CD4-positive, alpha-beta T cell treated with Interleukin-17A for 1 hour (primary cell): ENCODE data around the gene CCDC15.

Experiments used
- DNase-seq: peaks from one replicate; pipeline ENCODE4 v3.0.0-alpha.2; 2020

The CCDC15 gene

GRCh38 chr11:124953753-124954589 lies at the start of gene CCDC15:
CCDC15 (plus strand) TSS chr11:124954202; CDS start chr11:124954733, 531 bp downstream.
- DNase-seq: peak; percentile 95

DNA sequence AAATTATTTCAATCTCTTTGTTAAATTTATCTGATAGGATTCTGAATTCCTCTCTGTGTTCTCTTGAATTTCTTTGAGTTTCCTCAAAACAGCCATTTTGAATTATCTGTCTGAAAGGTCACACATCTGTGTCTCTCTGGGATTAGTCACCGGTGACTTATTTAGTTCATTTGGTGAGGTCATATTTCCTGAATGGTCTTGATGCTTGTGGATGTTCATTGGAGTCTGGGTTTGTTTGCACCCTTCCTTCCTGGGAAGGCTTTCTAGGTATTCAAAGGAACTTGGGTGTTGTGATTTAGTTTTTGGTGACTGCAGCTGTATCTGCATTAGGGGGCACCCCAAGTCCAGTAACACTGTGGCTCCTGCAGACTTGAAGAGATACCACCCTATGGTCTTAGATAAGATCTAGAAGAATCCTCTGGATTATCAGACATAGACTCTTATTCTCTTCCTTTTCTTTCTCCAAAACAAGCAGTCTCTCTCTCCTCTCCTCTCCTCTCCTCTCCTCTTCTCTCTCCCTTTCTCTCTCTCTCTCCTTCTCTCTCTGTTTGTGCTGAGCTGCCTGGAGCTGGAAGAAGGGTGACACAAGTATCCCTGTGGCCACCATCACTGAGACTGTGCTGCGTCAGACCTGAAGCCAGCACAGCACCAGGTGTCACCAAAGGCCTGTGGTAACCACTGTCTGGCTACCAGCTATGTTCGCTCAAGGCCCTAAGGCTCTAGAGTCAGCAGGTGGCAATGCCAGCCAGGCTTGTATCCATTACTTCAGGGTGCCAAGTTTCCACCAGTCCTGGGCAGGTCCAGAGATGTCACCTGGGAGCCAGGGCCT lies 38.2 kb upstream of the CCDC15 start:
- no peak for DNase-seq

GRCh38 chr11:124916370-124916710 lies 37.7 kb upstream of the CCDC15 start:
- no peak for DNase-seq

DNA sequence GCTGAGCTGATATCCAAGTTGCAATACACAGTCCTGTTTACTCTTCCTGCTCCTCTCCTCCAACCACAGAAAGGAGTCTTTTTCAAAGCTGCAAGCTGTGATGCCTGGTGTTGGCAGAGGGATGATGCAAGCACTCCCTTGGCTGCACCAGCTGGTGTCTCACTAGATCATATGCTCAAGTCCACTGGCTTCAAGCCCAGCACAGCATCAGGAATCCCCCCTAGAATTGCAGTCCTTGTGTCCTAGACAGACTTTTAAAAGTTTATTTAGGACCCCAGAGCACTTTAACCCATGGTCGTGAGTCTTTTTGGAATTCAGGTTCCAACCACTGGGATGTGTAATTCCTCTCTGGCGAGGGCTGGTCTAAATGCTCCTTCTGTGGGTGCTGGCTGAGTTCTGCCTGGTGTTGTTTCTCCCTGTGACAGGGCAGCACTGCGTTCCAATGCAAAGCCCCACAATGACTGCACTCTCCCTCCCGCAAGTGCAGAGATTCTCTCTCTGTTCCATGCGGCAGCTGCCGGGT lies 36.8 kb upstream of the CCDC15 start:
- no peak for DNase-seq

DNA sequence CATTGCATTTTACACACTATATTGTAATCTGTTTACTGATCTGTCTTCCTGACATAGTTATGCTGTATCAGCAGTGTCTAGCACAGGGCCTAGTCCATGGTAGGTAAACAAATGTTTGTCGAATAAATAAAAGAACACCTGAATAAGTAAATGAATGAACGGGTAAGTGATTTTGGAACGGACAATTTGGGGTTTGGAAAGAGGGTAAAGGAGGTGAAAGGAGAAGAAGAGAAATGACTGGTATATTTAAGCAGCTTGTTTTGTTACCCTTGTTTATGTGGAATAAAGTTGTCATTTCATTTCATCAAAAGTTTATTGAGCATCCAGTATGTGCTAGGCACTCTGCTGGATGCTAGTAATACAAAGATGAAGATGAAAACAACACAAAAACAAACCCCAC lies 35.1 kb upstream of the CCDC15 start, which contains the start of gene HEPN1:
TSS of gene HEPN1 (plus strand) at position 301 of the 400 bp plus-strand sequence.
- DNase-seq: no peak

DNA sequence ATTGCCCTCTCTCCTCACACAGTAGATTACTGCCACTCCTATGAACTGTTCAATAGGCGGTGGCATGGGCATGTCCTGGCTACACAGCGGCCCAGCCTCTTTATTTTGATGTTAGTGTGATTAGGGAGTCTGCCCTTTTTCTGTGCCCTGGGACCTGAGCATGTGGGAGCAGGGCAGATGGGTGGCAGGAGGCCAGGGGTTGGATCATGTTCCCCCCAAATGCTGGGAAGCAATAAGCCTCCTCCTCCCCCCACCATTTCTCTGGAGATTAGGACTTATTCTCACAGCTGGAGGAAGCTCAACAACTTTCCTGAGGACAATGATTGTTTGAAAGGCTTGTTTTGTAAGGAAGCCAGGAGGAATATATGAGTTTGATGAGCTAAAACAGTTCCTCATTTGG lies 34.1 kb upstream of the CCDC15 start:
- no peak for DNase-seq

GRCh38 chr11:124920356-124920755 lies 33.6 kb upstream of the CCDC15 start:
- no peak for DNase-seq

DNA sequence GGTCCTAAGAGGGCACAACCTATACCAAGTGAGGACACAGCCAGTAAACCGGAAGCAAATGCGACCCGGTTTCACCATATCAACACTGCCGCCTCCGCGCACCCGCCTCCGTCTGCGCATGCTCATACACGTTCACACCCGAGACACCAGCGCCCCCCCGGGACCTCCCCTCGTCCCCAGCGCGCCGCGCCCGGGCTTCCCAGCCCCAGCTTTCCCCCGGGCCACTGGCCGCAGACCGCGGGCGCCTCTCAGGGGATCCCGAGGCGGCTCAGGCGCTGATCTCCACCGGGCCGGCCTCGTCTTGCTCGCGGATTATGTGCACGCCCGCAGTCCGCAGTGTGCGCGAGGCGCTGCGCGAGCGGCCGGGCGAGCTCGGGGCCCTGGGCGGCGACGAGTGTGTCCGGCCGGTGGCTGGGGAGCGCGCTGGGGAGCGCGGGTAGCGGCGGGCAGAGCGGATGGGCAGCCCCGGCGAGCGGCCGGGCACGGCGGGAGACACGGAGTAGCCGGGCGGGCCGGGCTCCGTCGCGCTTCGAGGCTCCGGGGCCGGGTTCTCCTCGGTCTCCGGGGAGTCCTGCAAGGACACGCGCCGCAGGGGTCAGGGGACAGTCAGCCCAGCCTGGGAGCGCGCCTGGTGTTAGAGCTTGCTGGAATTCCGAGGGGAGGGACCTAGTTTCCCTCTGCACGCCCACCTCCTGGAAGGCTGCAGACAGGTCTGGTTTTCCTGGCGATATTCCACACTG lies 33.0 kb upstream of the CCDC15 start:
- peak; percentile 86 for DNase-seq

GRCh38 chr11:124922831-124923230 lies 31.2 kb upstream of the CCDC15 start:
- no peak for DNase-seq

GRCh38 chr11:124923296-124923695 lies 30.7 kb upstream of the CCDC15 start:
- no peak for DNase-seq

DNA sequence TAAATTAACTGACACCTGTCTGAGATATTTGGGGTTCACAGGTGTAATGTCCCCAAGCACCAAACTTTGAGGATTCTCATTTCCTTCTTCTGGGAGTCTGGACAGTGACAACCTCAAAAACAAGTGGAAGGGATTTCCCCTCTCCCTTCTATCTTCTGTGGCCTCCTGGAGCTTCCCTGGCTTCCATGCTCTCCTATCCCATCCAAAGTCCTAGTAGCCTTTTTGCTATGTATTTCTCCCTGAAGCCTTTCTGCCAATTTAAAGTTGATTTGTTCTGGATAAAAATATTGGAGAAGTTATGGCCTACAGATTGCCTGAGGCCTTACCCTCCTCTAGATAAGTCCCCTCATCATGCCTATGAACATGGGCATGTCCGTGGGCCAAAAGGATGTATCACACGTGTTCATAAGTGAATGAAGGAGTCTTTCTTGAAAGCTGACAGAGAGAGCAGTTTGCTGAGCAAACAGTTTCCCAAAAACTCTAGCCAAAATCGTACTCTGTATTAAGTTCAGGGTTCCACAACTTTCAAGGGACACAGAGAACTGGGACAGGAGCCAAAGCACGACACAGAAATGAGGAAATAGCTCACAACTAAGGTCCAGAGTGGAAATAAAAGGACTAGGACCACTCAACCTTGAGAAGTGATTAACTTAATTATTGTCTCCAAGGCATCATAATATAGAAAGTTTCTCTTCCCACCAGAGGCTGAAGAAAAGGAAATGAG lies 24.9 kb upstream of the CCDC15 start:
- DNase-seq: no peak

DNA sequence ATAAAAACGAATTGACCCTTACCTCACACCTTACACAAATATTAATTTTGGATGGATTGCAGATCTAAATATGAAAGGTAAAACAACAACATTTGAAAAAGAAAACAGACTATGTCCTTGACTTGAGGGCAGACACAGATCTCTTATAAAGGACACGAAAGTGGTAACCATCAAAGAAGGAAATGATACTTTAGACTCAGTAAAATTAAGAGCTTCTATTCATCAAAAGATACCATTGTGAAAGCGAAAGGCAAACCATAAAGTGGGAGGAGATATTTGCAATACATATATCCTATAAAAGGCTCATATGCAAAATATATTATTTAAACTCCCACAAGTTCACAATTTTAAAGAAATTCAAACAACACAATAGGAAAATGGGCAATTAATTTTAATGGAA lies 23.2 kb upstream of the CCDC15 start:
- DNase-seq: no peak

DNA sequence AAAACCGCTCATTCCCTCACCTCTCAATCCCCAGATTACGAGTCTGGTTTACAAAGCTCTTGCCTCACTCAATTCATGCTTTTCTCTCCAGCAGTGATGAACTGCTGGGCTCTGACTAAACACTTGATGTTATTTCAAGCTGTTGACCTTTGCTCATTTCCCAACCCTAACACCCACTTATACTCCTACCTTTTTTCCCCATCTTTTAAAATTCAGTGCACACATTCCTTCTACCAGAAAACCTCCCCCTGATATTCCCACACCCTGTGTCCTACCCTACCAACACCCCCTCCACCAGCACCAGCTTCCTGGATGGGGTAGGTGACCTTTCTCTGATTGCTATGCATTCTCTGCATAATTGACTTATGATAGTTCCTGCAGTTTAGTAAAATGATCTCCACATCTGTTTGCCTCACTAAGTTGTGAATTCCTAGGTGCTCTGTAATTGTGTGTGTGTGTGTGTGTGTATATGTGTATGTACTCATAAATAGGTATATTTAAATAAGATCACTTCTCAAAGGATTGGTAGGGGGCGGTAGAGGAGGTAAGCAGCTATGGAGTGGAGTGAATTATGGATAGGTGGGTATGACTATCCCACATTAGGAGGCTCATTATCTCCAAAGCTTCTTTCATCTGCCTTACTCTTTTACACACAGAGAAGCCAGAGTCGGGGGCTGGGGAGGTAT lies 19.0 kb upstream of the CCDC15 start:
- no peak for DNase-seq

GRCh38 chr11:124935548-124936514 lies 18.2 kb upstream of the CCDC15 start, which contains the start of gene HEPACAM:
HEPACAM (minus strand) TSS chr11:124936047; CDS start chr11:124936006, 41 bp downstream.
- DNase-seq: no peak

DNA sequence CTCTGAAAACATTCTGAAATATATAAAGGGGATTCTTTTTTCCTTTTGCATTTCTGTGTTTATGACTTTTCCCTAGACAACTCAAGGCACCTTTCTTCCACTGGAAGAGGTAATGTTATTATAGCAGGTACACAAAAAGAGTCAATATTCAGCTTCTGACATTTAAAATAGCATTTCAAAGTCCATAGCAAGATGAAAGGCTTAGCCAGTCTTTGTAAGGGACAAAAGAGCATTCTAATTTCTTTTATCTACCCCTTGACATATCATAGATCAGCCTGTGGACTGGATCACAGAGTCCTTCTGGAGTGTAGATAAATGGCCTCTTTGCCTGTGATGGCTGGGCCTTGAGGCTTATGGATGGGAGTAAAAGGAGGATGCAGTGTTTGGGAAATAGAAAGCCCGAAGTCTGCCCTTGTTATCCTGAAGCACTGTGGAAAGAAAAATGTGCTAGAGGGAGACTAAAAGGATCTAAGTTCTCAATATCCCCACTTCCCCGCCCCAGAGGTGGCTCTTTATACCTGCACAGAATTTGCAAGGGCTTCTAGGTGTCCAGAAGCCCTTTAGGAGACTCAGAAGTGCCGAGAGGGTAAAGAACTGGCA lies 16.6 kb upstream of the CCDC15 start:
- no peak for DNase-seq

- no peak for DNase-seq
Observed at GRCh38 chr11:124938206-124938765, 15.7 kb upstream of the CCDC15 start.

DNA sequence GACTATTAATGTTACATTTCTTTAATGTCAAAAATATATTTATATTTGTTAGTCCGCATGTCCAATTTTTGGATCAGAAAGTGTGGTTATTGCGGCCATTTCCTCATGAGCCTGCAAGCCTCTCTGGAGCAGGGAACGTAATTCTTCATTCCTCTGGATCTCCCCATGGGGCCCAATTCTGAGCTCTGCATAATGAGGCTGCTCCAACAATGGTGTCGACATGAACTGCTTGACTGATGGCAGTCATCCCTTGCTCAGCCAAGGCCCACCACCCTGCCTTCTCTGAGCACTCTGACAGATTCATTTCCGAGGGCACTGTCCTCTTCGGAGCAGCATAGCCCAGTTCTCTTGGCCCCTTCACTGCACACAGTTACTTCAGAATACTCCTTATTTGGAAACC lies 15.0 kb upstream of the CCDC15 start:
- no peak for DNase-seq

DNA sequence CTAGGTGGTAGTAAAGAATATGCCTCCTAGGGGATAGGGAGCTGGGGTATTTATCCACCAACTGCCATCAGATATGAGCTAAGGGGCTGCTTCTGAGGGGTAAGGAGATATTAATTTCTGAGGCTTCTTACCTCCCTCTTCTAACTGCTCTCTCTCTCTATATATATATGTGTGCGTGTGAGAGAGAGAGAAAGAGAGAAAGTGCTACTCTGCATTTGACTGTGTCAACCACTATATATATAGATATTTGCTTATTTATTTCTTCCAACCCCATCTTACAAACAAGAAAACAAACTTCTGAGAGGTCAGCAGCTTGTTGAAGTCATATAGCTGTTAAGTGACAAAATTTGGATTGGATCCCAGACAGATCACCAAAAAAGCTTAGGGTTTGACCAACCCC lies 12.3 kb upstream of the CCDC15 start:
- no peak for DNase-seq

GRCh38 chr11:124942466-124943253 lies 11.3 kb upstream of the CCDC15 start:
- no peak for DNase-seq
